ENCODE measurements around the gene GCK. TPM values are rescaled to one million over a fixed set of nuclear protein-coding genes. Genes with fewer than 3 reads are reported as not detected.

The GCK gene
- total RNA-seq, 3 donors from 2014 or later: 0.48 to 1.6 TPM; not detected in 1

- H3K27me3 ChIP-seq: no peaks in the 10 kb centered on the region
- no peak overlapping the region for H3K27ac ChIP-seq
- intact Hi-C loops (cut with DNase I; ENCODE audit: low total_unique reads): no loop called here
- no peak overlapping the region for H3K4me3 ChIP-seq
- H3K4me1 ChIP-seq: no peaks in the 10 kb centered on the region
- peak in 1 of 2 donors; percentile 38 for DNase-seq (ENCODE audit: low spot score in 2 of 2)
- no peaks in the 10 kb centered on the region for H3K9me3 ChIP-seq
- H3K36me3 ChIP-seq: peaks cover 4% of the 10 kb centered on the region
- TF ChIP-seq POLR2A (IDR thresholded peaks at IDR 0.05) (no peak), CTCF (IDR thresholded peaks at IDR 0.05) (no peak), POLR2AphosphoS5 (IDR thresholded peaks at IDR 0.05) (no peak)
Measured at GRCh38 chr7:44212581-44213184, 23.4 kb upstream of the GCK start.

- intact Hi-C loops (cut with DNase I; ENCODE audit: low total_unique reads): no loop called here
Measured at GRCh38 chr7:44212018-44212417, 22.8 kb upstream of the GCK start.

GRCh38 chr7:44211126-44211675 is 22.0 kb upstream of the GCK start:
- no peaks in the 10 kb centered on the region for H3K27me3 ChIP-seq
- no peaks in the 10 kb centered on the region for H3K4me1 ChIP-seq
- no peak for TF ChIP-seq POLR2A (IDR thresholded peaks at IDR 0.05)
- no peak for DNase-seq (ENCODE audit: low spot score in 2 of 2)
- intact Hi-C loops (cut with DNase I; ENCODE audit: low total_unique reads): no loop called here
- peaks cover 4% of the 10 kb centered on the region for H3K36me3 ChIP-seq
- H3K4me3 ChIP-seq: no peak overlapping the region
- H3K27ac ChIP-seq: no peak overlapping the region
- H3K9me3 ChIP-seq: no peaks in the 10 kb centered on the region

More at GRCh38 chr7:44212018-44212417, 22.8 kb upstream of the GCK start:
- Histone ChIP-seq H3K9me3 (no peaks in the 10 kb centered on the region), H3K4me1 (no peaks in the 10 kb centered on the region), H3K27ac (no peak overlapping the region), H3K36me3 (peaks cover 4% of the 10 kb centered on the region), H3K27me3 (no peaks in the 10 kb centered on the region), H3K4me3 (no peak overlapping the region)
- DNase-seq (ENCODE audit: low spot score in 2 of 2): no peak
- TF ChIP-seq POLR2A (IDR thresholded peaks at IDR 0.05) (no peak), CTCF (IDR thresholded peaks at IDR 0.05) (no peak), POLR2AphosphoS5 (IDR thresholded peaks at IDR 0.05) (no peak)

GRCh38 chr7:44210107-44210506 is 20.9 kb upstream of the GCK start:
- Histone ChIP-seq H3K27ac (no peak overlapping the region), H3K9me3 (no peaks in the 10 kb centered on the region), H3K4me1 (no peaks in the 10 kb centered on the region), H3K27me3 (no peaks in the 10 kb centered on the region), H3K36me3 (peaks cover 4% of the 10 kb centered on the region), H3K4me3 (no peak overlapping the region)
- no peak for DNase-seq (ENCODE audit: low spot score in 2 of 2)
- TF ChIP-seq CTCF (IDR thresholded peaks at IDR 0.05): no peak
- TF ChIP-seq POLR2A (IDR thresholded peaks at IDR 0.05): no peak
- TF ChIP-seq POLR2AphosphoS5 (IDR thresholded peaks at IDR 0.05): no peak
- intact Hi-C loops (cut with DNase I; ENCODE audit: low total_unique reads): no loop called here

GRCh38 chr7:44208085-44208484 is 18.8 kb upstream of the GCK start:
- H3K27ac ChIP-seq: no peak overlapping the region
- no peak for DNase-seq (ENCODE audit: low spot score in 2 of 2)
- H3K4me3 ChIP-seq: no peak overlapping the region
- TF ChIP-seq CTCF (IDR thresholded peaks at IDR 0.05) (no peak), POLR2A (IDR thresholded peaks at IDR 0.05) (no peak), POLR2AphosphoS5 (IDR thresholded peaks at IDR 0.05) (no peak)
- no peaks in the 10 kb centered on the region for H3K27me3 ChIP-seq
- H3K36me3 ChIP-seq: peaks cover 4% of the 10 kb centered on the region
- H3K4me1 ChIP-seq: no peaks in the 10 kb centered on the region
- no peaks in the 10 kb centered on the region for H3K9me3 ChIP-seq
- intact Hi-C loops (cut with DNase I; ENCODE audit: low total_unique reads): no loop called here

All from breast epithelium (tissue), 4 donors.